SU-DHL-6 (cell line): ENCODE results near the gene HSBP1.

Experiments used
- EZH2phosphoT487 ChIP-seq: fragments of 200-600 bp; sonication (generic), shearing (Covaris generic); conservative IDR thresholded peaks from 2 replicates; pipeline ENCODE4 v1.6.1; 2018; ENCODE audit warnings: mild to moderate bottlenecking, antibody characterized with exemption, low read length, moderate library complexity, mixed read lengths
- TF ChIP-seq, protein P1 (sequence below): fragments of 200-600 bp; sonication (generic); IDR thresholded peaks from one replicate; pipeline ENCODE4 v1.5.1; 2017; ENCODE audit warnings: antibody characterized with exemption, mild to moderate bottlenecking, low read length, moderate library complexity; ENCODE audit not compliant: insufficient read depth, poor library complexity, severe bottlenecking

DNA sequence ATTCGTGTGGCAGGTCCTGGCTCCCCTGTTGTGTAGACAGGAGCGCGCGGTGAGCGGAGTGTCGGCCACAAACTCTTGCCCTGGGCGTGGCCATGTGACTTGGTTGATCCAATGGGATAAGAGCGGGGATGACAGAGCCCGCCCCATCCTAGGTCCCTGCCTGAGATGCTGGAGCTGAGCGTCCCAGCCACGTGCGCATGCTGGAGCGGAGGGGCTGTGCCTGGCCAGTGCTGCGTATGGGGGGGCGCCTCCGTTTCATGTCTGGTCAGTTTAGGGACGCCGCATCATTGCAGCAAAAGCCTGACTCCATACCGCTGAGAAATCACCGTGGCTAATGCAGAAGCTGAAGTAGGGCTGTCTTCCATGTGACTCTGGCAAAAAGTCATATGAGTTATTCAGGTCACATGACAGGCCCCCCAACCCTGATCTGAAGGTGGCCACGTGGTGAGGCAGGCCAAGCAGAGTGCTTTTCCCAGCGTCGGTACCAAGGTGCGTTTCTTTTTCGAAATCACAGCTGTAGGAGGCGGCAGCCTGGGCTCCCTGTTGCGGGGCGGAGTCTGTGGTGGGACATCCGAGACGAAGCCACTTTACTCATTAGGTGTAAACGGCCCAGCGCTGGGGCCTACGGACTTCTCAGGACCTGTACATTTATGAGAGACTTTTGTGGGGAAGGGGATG lies 22.5 kb downstream of the HSBP1 start:
- TF ChIP-seq EZH2phosphoT487, result no peak
- TF ChIP-seq, protein P1, sequence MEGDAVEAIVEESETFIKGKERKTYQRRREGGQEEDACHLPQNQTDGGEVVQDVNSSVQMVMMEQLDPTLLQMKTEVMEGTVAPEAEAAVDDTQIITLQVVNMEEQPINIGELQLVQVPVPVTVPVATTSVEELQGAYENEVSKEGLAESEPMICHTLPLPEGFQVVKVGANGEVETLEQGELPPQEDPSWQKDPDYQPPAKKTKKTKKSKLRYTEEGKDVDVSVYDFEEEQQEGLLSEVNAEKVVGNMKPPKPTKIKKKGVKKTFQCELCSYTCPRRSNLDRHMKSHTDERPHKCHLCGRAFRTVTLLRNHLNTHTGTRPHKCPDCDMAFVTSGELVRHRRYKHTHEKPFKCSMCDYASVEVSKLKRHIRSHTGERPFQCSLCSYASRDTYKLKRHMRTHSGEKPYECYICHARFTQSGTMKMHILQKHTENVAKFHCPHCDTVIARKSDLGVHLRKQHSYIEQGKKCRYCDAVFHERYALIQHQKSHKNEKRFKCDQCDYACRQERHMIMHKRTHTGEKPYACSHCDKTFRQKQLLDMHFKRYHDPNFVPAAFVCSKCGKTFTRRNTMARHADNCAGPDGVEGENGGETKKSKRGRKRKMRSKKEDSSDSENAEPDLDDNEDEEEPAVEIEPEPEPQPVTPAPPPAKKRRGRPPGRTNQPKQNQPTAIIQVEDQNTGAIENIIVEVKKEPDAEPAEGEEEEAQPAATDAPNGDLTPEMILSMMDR, result no peak
